NT2/D1 (cell line): ENCODE measurements around the gene DDX42.
"Not testable (repeated sequence)": the region's sequence is repeated elsewhere in the genome, so short reads cannot be mapped to it uniquely, and the experiment has no call there.

Experiments used
- DNase-seq: peaks from one replicate; pipeline ENCODE4 v3.0.0-alpha.2; 2011; ENCODE audit warnings: low read depth, low spot score
- H3K27me3 ChIP-seq: 2 replicates; pipeline ENCODE4 v1.6.0; 2011; ENCODE audit warnings: mild to moderate bottlenecking; ENCODE audit not compliant: insufficient read length, insufficient read depth
- H3K36me3 ChIP-seq: 2 replicates; pipeline ENCODE4 v1.6.1; 2011; ENCODE audit warnings: mild to moderate bottlenecking, low read length, mixed read lengths; ENCODE audit not compliant: insufficient read depth, insufficient read length
- H3K4me1 ChIP-seq: 2 replicates; pipeline ENCODE4 v1.5.1; 2011; ENCODE audit not compliant: insufficient read depth, insufficient read length
- H3K4me3 ChIP-seq: 2 replicates; pipeline ENCODE4 v1.5.1; 2011; ENCODE audit warnings: low read depth; ENCODE audit not compliant: insufficient read length
- H3K9ac ChIP-seq: 2 replicates; pipeline ENCODE4 v1.6.0; 2011; ENCODE audit warnings: low read depth; ENCODE audit not compliant: insufficient read length
- H3K9me3 ChIP-seq: 2 replicates; pipeline ENCODE4 v1.5.1; 2011; ENCODE audit warnings: mild to moderate bottlenecking, low read length; ENCODE audit not compliant: insufficient read depth
- SUZ12 ChIP-seq: IDR thresholded peaks from 2 replicates; pipeline ENCODE4 v1.6.1; 2011; ENCODE audit not compliant: insufficient read length, insufficient read depth; ENCODE audit errors: extremely low read depth
- YY1 ChIP-seq: IDR thresholded peaks from 2 replicates; pipeline ENCODE4 v1.6.1; 2011; ENCODE audit not compliant: insufficient read length, insufficient read depth
- ZNF274 ChIP-seq: IDR thresholded peaks from 2 replicates; pipeline ENCODE4 v1.6.1; 2011; ENCODE audit warnings: mild to moderate bottlenecking, low read depth, low read length

Gene DDX42

DNA sequence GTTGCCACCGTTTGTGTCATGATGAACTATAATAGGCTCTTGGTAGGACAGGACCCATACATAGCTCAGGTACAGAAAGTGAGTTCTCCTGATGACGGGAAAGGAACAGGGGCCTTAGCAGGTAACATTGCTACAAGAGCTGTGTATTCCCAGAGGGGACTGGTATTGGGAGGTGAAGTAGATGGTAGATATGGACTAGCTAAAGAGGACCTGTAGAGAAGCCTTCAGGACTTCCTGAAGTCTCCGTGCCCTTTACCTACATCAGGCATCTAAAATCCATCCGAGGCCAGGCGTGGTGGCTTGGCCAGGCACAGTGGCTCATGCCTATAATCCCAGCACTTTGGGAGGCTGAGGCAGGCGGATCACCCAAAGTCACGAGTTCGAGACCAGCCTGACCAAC is 81.2 kb downstream of the DDX42 start:
- H3K4me3 ChIP-seq: no peak overlapping the region
- H3K9me3 ChIP-seq: no peaks in the 10 kb centered on the region
- no peaks in the 10 kb centered on the region for H3K4me1 ChIP-seq
- TF ChIP-seq SUZ12: no peak
- TF ChIP-seq YY1: no peak
- no peak for TF ChIP-seq ZNF274
- H3K9ac ChIP-seq: no peak overlapping the region
- no peaks in the 10 kb centered on the region for H3K27me3 ChIP-seq
- H3K36me3 ChIP-seq: no peaks in the 10 kb centered on the region
- DNase-seq: no peak

DNA sequence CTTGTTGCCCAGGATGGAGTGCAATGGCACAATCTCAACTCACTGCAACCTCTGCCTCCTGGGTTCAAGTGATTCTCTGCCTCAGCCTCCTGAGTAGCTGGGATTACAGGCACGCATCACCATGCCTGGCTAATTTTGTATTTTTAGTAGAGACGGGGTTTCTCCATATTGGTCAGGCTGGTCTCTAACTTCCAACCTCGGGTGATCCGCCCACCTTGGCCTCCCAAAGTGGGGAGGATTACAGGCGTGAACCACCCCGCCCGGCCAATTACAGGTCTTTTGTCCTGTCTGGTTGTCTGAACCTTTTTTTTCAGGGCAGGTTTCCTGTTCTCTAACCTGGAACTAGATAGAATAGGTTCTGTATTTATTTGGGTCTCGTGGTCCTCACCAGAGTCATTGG is 82.5 kb downstream of the DDX42 start:
- H3K36me3 ChIP-seq, H3K4me3 ChIP-seq, H3K4me1 ChIP-seq, H3K9me3 ChIP-seq, DNase-seq, H3K9ac ChIP-seq, H3K27me3 ChIP-seq: not testable (repeated sequence)

DNA sequence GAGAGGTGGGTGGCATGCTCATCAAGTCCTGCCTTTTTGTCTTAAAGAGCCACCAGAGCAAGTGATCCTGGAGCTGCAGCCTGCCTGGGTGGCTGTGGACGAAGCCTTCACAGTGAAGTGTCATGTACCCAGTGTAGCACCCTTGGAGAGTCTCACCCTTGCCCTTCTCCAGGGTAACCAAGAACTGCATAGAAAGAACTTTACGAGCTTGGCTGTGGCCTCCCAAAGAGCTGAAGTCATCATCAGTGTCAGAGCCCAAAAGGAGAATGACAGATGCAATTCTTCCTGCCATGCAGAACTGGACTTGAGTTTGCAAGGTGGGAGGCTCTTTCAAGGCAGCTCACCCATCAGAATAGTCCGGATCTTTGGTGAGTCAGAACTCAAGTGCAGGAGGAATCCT is 85.3 kb downstream of the DDX42 start:
- no peak for DNase-seq
- Histone ChIP-seq H3K9ac (no peak overlapping the region), H3K9me3 (no peaks in the 10 kb centered on the region), H3K27me3 (no peaks in the 10 kb centered on the region), H3K4me3 (no peak overlapping the region), H3K4me1 (no peaks in the 10 kb centered on the region), H3K36me3 (no peaks in the 10 kb centered on the region)
- TF ChIP-seq YY1 (no peak), ZNF274 (no peak), SUZ12 (no peak)

DNA sequence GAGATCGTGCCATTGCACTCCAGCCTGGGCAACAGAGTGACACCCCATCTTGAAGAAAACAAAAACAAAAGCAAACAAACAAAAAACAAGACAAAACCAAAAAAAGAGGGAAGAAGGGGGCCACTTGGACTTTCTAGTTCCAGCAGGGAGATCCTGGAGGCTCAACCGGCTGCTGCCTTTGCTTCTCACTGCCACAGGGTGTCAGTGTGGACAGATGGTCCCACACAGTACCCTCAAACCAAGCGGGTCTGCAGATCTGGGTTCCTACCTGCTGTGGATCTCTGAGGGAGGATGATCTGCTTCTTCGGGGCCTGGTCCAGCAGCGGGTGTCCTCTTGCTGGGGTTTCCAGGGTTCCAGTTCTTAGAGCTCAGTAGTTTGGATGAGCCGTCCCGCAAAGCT is 92.7 kb downstream of the DDX42 start:
- not testable (repeated sequence) for H3K4me1 ChIP-seq, H3K36me3 ChIP-seq, DNase-seq, H3K9me3 ChIP-seq, H3K27me3 ChIP-seq, H3K9ac ChIP-seq, H3K4me3 ChIP-seq
